CD14-positive monocyte (primary cell): Measurements from ENCODE around the gene CDA. TPM values are rescaled to one million over a fixed set of nuclear protein-coding genes. Genes with fewer than 3 reads are reported as not detected.

ENCODE experiments used
- DNase-seq, 3 donors: peaks; one replicate each; pipeline ENCODE4 v3.0.0-alpha.2; 2011 to 2022
- H2AFZ ChIP-seq: 2 replicates; pipeline ENCODE4 v1.6.0; 2012; ENCODE audit warnings: mild to moderate bottlenecking, low read depth, low read length, inconsistent platforms; ENCODE audit not compliant: insufficient read depth, poor library complexity, severe bottlenecking
- H3K27ac ChIP-seq, 2 donors: 1 replicate in 1 of 2; 2 replicates in 1 of 2; pipeline ENCODE4 v1.5.1; 2012 to 2013; ENCODE audit warnings: low read length in 2 of 2, control low read depth in 1 of 2, inconsistent platforms in 1 of 2, low read depth in 1 of 2, mild to moderate bottlenecking in 1 of 2
- H3K27me3 ChIP-seq, 2 donors: one replicate each; pipeline versions ENCODE4 v1.6.0 to v1.6.1; 2011 to 2013; ENCODE audit warnings: low read length in 2 of 2; ENCODE audit not compliant: control insufficient read depth in 2 of 2, insufficient read depth in 2 of 2
- H3K36me3 ChIP-seq, 2 donors: replicated peaks in 1 of 2; 1 replicate in 1 of 2; 2 replicates in 1 of 2; pipeline versions ENCODE4 v1.5.1 to v1.6.1; 2012 to 2013; ENCODE audit warnings: low read length in 2 of 2, control low read depth in 1 of 2, inconsistent platforms in 1 of 2, mild to moderate bottlenecking in 1 of 2; ENCODE audit not compliant: insufficient read depth in 2 of 2, control insufficient read depth in 1 of 2
- H3K4me1 ChIP-seq, 2 donors: 1 replicate in 1 of 2; 2 replicates in 1 of 2; pipeline versions ENCODE4 v1.5.1 to v1.6.1; 2012 to 2013; ENCODE audit warnings: low read length in 2 of 2, control low read depth in 1 of 2, inconsistent platforms in 1 of 2, mild to moderate bottlenecking in 1 of 2, moderate library complexity in 1 of 2; ENCODE audit not compliant: insufficient read depth in 2 of 2, control insufficient read depth in 1 of 2
- H3K4me2 ChIP-seq: replicated peaks from 2 replicates; pipeline ENCODE3; 2012; ENCODE audit warnings: low read length, moderate library complexity, mild to moderate bottlenecking; ENCODE audit not compliant: poor library complexity, severe bottlenecking; ENCODE audit errors: extremely low read depth
- H3K4me3 ChIP-seq, 3 experiments: fragments of 200-600 bp in 1 of 3; sonication (generic) in 1 of 3; replicated peaks in 1 of 3; 1 replicate in 2 of 3; 2 replicates in 1 of 3; pipeline ENCODE4 v1.5.1; 2011 to 2013; ENCODE audit warnings: low read length in 3 of 3, mild to moderate bottlenecking in 3 of 3, control low read depth in 2 of 3, low read depth in 2 of 3, inconsistent platforms in 1 of 3, moderate library complexity in 1 of 3
- H3K79me2 ChIP-seq: 2 replicates; pipeline ENCODE4 v1.6.0; 2012; ENCODE audit warnings: mild to moderate bottlenecking, control low read depth, inconsistent platforms, low read length, moderate library complexity; ENCODE audit not compliant: insufficient read depth
- H3K9ac ChIP-seq: 2 replicates; pipeline ENCODE4 v1.6.0; 2017; ENCODE audit warnings: low read length, mild to moderate bottlenecking; ENCODE audit not compliant: insufficient read depth, poor library complexity, severe bottlenecking
- H3K9me3 ChIP-seq, 2 donors: replicated peaks in 1 of 2; 1 replicate in 1 of 2; 2 replicates in 1 of 2; pipeline versions ENCODE4 v1.5.1 to v1.6.1; 2012 to 2013; ENCODE audit warnings: low read length in 2 of 2, control low read depth in 1 of 2; ENCODE audit not compliant: control insufficient read depth in 1 of 2, insufficient read depth in 1 of 2
- H4K20me1 ChIP-seq: 2 replicates; pipeline ENCODE4 v1.6.0; 2012; ENCODE audit warnings: mild to moderate bottlenecking, low read length, control low read depth, moderate library complexity; ENCODE audit not compliant: insufficient read depth
- H3K27ac Mint-ChIP-seq, 7 donors: one replicate each; pipeline ENCODE4 v1.8.0; 2020; ENCODE audit warnings: mild to moderate bottlenecking in 7 of 7, mixed read lengths in 7 of 7, moderate library complexity in 6 of 7, inconsistent platforms in 2 of 7
- H3K27me3 Mint-ChIP-seq, 3 donors: one replicate each; pipeline ENCODE4 v1.8.0; 2021 to 2022; ENCODE audit warnings: low read depth in 3 of 3, mild to moderate bottlenecking in 3 of 3, mixed read lengths in 3 of 3, moderate library complexity in 3 of 3, inconsistent platforms in 1 of 3
- H3K36me3 Mint-ChIP-seq, 2 donors: one replicate each; pipeline ENCODE4 v1.8.0; 2020; ENCODE audit warnings: mixed read lengths in 2 of 2, inconsistent platforms in 1 of 2, mild to moderate bottlenecking in 1 of 2
- H3K4me1 Mint-ChIP-seq: one replicate; pipeline ENCODE4 v1.8.0; 2020; ENCODE audit warnings: mild to moderate bottlenecking, mixed read lengths
- H3K4me3 Mint-ChIP-seq, 2 donors: one replicate each; pipeline ENCODE4 v1.8.0; 2020; ENCODE audit warnings: mild to moderate bottlenecking in 2 of 2, mixed read lengths in 2 of 2, moderate library complexity in 1 of 2
- H3K9me3 Mint-ChIP-seq, 7 donors: one replicate each; pipeline ENCODE4 v1.8.0; 2020 to 2022; ENCODE audit warnings: mixed read lengths in 7 of 7, mild to moderate bottlenecking in 6 of 7, moderate library complexity in 6 of 7, inconsistent platforms in 2 of 7
- CTCF ChIP-seq: fragments of 200-600 bp; IDR thresholded peaks from one replicate; pipeline ENCODE4 v1.8.0; 2022; ENCODE audit warnings: antibody characterized with exemption, mild to moderate bottlenecking
- WGBS: methylation state at CpG from one replicate; pipeline ENCODE4 v1.1.5; 2013; ENCODE audit warnings: missing lambda C conversion rate; ENCODE audit not compliant: insufficient coverage; 5-methylcytosine and 5-hydroxymethylcytosine counted together
- intact Hi-C, 2 donors: fragments of 100-400 bp; cut with micrococcal nuclease; formaldehyde crosslinking; loops; one replicate each; pipeline versions ENCODE4 v1.15.0 to v1.15.1; 2023
- polyA plus RNA-seq, 3 donors: library from polyadenylated mRNA; depleted of rRNA in 1 of 3; unstranded in 2 of 3; stranded (reverse) in 1 of 3; fragments of 300-500 nt in 2 of 3; fragments of >200 nt in 1 of 3; fragmentation: Illumina TruSeq in 2 of 3; gene quantifications; 1 replicate in 2 of 3; 2 replicates in 1 of 3; pipeline ENCODE4 v1.2.3, GENCODE V29; 2012 to 2021

Gene CDA
- polyA plus RNA-seq, 3 donors = 113 to 348 (median 217) TPM

- Mint-ChIP-seq H3K36me3 (peaks cover 7 to 14% of the 10 kb centered on the region in 2 donors), H3K27ac (no peak overlapping the region), H3K4me3 (no peak overlapping the region), H3K27me3 (peaks cover 0 to 2% (median 0%) of the 10 kb centered on the region in 3 donors), H3K9me3 (peaks cover 0 to 4% (median 1%) of the 10 kb centered on the region in 7 donors), H3K4me1 (peaks cover 31% of the 10 kb centered on the region)
- H3K27me3 ChIP-seq = no peaks in the 10 kb centered on the region
- intact Hi-C loops = no loop called here
- H3K4me1 ChIP-seq = peaks cover 20 to 24% of the 10 kb centered on the region in 2 donors
- H3K9me3 ChIP-seq = no peaks in the 10 kb centered on the region
- peaks cover 0 to 14% of the 10 kb centered on the region in 2 donors for H3K36me3 ChIP-seq
- peaks cover 11% of the 10 kb centered on the region for H4K20me1 ChIP-seq
- no peak overlapping the region for H3K27ac ChIP-seq
- WGBS = 100% methylated on average over 1 of the region's 1 CpG
- H3K9ac ChIP-seq = no peak overlapping the region
- no peak overlapping the region for H3K4me2 ChIP-seq
- TF ChIP-seq CTCF = no peak
- H2AFZ ChIP-seq = peak overlapping the region; percentile 100
- peaks cover 30% of the 10 kb centered on the region for H3K79me2 ChIP-seq
- no peak for DNase-seq
- no peak overlapping the region for H3K4me3 ChIP-seq
These were observed 74.5 kb downstream of the CDA start for GRCh38 chr1:20663365-20663764.

- H3K27me3 ChIP-seq = no peaks in the 10 kb centered on the region
- no peak overlapping the region for H3K27ac ChIP-seq
- Mint-ChIP-seq H3K27me3 (peaks cover 0 to 2% (median 0%) of the 10 kb centered on the region in 3 donors), H3K4me3 (no peak overlapping the region), H3K36me3 (peaks cover 5 to 8% of the 10 kb centered on the region in 2 donors), H3K9me3 (peaks cover 0 to 4% (median 1%) of the 10 kb centered on the region in 7 donors), H3K4me1 (peaks cover 30% of the 10 kb centered on the region), H3K27ac (no peak overlapping the region)
- H3K9ac ChIP-seq = no peak overlapping the region
- no peak overlapping the region for H3K4me3 ChIP-seq
- H3K4me2 ChIP-seq = no peak overlapping the region
- TF ChIP-seq CTCF = no peak
- peaks cover 22% of the 10 kb centered on the region for H3K79me2 ChIP-seq
- intact Hi-C loops = no loop called here
- H3K36me3 ChIP-seq = peaks cover 0 to 6% of the 10 kb centered on the region in 2 donors
- no peaks in the 10 kb centered on the region for H3K9me3 ChIP-seq
- WGBS = 88% methylated on average over 12 of the region's 12 CpGs
- no peak overlapping the region for H2AFZ ChIP-seq
- peaks cover 6% of the 10 kb centered on the region for H4K20me1 ChIP-seq
- DNase-seq = no peak
- peaks cover 20 to 24% of the 10 kb centered on the region in 2 donors for H3K4me1 ChIP-seq
These were observed 75.2 kb downstream of the CDA start for GRCh38 chr1:20663969-20664715.
